ENCODE data around the gene PRDM2.

GRCh38 chr1:13812456-13813397 is 112.7 kb downstream of the PRDM2 start:
- TF ChIP-seq CTCF (IDR thresholded peaks at IDR 0.05) (no peak), POLR2A (IDR thresholded peaks at IDR 0.05) (no peak), POLR2AphosphoS5 (IDR thresholded peaks at IDR 0.05) (no peak), EP300 (IDR thresholded peaks at IDR 0.05) (no peak)

Data from suprapubic skin (tissue), 4 donors.